Measurements from ENCODE around the gene ASMTL. TPM values are rescaled to one million over a fixed set of nuclear protein-coding genes. Genes with fewer than 3 reads are reported as not detected.

Gene ASMTL
- total RNA-seq, 1 donor from 2014 or later = 11.1 TPM

DNA sequence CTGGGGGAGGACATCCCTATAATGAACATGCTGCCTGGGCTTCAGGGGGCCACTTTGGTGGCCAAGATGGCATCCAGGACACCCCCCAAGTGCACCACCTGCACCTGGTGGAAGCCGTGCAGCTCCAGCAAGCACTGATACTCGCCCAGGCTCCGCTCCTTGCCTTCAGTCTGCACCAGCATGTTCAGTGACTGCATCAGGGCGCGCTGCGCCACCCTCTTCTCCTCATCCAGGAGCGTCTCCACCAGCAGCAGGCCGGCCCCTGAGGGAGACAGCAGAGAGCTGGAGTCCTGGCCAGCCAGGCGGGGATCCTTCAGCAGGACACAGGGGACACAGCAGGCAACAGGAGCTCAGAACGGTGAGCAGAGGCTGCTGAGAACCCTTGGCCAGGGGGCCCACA lies 49.5 kb downstream of the ASMTL start:
- DNase-seq = no peak

DNA sequence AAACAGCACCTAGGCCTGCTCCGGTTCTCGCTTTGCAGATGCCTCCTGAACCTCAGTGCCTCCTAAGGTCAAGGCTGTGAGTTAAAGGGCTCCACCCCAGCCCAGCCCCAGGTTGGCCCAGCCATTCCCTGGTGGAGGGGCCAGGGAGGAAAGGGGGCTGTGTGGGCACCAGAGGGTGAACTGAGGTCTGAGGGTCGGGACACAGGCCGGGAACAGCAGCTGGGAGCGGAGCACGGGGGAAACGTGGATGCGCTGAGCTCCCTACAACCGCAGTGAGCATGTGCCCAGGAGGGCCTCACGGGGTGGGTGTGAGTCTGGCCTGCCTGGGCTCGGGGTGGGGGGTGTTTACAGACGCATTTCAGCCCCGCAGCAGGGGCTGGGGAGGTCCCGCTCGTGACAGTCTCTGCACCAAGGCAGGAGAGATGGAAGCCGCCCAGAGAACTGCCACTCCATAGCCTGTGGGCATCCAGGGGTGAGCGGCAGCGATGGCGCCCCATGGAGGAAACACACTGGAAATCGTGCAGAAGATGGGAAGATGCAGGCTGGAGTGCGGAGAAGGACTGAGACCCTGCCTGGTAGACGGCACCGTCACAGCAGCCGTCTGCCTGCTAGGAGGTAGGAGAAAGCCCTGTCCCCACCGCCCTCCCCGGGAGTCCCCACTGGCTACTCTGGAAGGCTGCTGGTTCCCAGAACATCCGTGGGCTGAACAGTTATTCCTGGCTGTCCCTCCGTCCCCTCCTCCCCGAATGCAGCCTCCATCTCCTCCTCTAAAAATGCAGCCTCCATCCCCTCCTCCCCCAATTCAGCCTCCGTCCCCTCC lies 50.9 kb downstream of the ASMTL start:
- DNase-seq = no peak

DNA sequence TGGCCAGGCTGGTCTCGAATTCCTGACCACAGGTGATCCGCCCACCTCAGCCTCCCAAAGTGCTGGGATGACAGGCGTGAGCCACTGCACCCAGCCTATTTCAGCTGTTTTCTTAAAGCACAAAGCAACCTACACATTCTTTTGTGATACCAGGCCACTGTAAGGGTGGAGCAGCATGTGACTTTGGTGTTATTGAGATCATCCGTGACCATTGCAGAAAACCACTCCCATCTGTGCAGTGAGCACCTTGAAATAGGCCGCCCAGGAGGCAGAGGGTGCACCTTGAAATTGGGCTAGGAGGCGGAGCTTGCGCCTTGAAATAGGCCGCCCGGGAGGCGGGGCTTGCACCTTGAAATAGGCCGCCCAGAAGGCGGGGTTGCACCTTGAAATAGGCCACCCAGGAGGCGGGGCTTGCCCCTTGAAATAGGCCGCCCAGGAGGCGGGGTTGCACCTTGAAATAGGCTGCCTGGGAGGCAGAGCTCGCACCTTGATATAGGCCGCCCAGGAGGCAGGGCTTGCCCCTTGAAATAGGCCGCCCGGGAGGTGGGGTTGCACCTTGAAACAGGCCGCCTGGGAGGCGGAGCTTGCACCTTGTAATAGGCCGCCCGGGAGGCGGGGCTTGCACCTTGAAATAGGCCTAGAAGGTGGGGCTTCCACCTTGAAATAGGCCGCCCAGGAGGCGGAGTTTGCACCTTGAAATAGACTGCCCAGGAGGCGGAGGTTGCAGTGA lies 51.8 kb downstream of the ASMTL start:
- DNase-seq = no peak

DNA sequence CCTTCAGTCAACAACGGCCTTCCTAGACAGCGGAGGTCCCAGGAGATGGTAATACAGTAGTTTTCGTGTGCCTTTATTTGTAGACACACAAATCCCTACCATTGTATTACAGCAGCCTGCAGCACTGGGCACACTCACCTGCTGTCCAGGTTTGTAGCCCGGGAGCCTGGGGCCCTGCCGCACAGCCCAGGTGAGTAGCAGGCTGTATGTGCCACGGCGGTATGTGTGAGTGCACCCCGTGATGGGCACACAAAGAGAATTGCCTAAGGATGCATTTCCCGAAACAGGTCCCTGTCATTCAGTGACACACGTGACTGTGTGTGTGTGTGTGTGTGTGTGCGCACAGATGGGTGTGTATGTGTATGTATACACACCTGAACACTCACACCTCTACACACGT lies 52.7 kb downstream of the ASMTL start:
- DNase-seq = no peak

DNA sequence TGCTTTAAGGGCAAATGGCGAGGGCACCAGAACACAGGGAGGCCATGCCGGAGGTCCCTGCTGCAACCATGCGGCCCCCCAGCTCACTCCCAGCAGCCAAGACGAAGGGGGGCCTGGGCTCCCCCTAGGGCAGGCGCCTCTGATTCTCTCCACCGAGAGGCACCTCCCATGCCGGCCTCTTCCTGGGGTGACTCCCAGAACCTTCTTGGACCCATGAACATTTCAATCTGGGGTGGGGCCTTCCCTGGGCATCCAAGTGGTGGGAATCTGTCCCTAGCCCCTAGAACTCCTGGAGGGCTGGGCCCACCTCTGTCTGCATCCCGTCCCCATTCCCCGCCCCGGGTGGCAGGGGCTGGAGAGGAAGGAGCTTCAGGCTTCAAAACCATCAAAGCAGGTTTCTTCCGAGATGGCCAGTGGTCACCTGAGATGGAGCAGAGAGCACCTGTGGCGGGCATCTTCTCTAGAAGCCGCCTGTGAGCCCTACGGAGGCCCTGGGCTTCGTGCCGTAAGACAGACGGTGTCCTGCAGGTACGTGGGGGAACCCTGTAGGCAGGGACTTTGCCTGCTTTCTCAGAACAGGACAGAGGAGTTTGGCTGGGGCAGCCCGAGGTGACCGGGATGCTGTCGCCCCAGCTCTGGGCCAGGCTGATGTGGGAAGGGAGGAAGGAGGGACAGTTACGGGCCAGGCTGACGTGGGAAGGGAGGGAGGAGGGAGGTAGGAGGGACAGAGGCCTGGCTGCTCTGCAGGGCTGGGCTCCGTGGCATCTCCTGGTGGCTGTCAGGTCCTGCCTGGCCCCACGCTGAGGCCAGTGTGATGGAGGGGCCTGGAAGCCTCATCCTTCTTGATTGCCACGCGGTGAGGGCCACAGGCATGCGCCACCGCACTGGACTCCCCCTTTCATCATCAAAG lies 54.0 kb downstream of the ASMTL start:
- DNase-seq = no peak

DNA sequence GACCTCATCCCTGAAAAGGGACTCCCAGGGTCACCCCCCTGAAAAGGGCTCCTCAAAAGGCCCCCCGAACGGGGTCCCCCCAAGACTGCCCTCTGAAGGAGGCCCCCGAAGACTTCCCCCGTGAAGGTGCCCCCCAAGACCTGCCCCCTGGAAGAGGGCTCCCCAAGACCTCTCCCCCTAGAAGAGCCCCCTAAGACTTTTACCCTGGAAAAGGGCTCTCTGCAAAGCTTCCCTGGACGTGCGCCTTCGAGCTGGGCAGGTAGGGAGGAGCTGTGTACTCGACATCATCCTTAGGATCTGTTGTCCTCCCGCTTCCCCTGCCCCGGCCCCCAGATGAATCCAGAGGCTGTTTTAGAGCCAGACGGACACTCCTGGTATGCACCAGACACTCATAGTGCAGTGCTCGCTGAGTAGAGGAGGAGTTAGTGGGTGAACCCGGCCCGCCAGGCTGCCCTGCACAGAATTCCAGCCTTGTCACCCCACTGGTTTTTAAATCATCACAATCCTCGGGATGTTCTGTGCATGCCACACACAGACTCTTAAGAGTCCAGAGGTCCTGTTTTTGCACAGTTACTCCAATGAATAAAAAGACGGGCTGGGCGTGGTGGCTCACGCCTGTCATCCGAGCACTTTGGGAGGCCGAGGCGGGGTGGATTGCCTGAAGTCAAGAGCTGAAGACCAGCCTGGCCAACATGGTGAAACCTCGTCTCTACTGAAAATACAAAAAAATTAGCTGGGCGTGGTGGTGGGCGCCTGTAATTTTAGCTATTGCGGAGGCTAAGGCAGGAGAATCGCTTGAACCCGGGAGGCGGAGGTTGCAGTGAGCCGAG lies 55.1 kb downstream of the ASMTL start:
- no peak for DNase-seq

DNA sequence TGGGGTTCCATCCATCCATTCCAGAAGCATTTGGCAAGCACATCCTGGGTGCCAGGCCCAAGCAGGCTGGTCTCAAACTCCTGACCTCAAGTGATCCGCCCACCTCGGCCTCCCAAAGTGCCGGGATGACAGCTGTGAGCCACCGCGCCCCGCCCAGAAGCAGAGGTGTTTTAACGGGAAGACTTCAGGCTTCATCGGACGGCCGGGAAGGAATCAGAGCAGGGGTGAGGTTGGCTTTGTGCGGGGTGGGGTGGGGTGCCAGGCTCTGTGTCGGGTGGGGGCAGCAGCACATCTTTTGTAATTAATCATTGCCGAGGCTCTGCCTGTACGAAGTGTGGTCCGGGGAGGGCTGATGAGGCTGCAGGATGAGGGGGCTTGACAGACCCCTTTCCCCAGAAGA lies 55.7 kb downstream of the ASMTL start:
- no peak for DNase-seq

DNA sequence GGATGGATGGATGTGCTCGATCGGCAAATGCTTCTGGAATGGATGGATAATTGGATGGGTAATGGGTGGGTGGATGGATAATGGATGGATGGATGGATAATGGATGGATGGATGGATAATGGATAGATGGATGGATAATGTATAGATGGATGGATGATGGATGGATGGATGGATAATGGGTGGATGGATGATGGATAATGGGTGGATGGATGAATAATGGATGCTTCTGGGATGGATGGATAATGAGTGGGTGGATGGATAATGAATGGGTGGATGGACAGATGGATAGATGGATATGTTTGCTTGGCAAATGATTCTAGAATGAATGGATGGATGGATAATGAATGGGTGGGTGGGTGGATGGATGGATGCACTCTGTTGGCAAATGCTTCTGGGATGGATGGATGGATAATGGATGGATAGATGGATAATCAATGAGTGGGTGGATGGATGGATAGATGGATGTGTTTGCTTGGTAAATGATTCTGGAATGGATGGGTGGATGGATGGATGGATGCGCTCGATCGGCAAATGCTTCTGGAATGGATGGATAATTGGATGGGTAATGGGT lies 57.0 kb downstream of the ASMTL start:
- DNase-seq = no peak

DNA sequence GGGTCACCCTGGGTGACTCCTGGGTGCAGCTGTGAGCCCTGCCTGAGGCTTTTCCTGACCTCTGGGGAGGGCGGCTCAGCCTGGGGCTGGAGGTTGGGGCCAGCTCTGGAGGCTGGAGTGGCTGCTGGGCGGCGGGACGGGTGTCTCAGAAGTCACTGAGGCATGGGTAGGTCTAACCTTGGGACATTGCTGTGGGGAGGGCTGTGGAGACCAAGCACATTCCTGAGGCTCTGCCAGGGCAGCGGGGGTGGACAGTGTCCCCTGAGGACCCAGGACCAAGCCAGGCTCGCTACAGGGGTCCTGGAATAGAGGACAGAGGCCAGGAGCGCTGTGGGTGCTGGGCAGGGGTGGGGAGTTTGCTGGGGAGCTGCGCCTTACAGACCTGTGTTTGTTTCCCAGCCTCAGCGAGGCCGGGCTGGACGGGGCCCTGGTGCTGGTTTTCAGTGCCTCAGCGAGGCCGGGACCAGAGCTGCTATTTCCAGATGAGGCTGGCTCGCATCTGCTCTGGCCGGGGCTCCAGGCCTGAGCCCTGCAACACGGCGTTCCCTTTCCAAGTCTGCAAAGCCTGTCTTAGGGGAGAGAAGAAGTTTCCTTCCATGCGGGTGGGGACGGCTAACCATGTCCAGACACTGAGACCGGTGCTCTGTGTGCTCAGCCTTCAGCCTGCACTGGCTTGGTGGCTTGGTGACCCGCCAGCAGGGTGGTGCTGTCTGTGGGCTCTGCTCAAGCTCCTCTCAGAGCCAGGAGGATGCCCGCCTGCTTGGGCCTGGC lies 57.8 kb downstream of the ASMTL start:
- no peak for DNase-seq

DNA sequence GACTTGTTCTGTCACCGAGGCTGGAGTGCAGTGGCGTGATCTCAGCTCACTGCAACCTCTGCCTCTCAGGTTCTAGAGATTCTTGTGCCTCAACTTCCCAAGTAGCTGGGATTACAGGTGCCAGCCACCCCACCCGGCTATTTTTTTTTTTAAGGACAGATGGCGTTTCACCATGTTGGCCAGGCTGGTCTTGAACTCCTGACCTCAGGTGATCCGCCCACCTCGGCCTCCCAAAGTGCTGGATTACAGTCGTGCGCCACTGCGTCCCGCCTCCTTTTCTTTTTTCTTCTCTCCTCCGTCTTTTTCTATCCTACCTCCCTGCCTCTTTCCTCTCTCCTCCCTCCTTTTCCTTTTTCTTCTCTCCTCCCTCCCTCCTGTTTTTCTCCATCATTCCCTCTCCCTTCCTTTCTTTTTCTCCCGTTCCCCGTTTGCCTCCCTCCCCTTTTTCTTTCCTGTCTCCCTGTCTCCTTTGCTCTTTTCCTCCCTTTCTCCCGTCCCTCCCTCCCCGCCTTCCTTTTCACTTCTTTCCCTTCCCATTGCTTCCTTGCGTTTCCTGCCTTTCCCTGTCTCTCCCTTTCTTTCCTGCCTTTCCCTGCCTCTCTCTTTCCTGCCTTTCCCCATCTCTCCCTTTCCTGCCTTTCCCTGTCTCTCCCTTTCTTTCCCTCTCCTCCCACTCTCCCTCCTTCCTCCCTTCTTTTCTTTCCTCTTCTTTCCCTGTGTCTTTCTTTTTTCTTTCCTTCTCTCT lies 58.7 kb downstream of the ASMTL start:
- no peak for DNase-seq

DNA sequence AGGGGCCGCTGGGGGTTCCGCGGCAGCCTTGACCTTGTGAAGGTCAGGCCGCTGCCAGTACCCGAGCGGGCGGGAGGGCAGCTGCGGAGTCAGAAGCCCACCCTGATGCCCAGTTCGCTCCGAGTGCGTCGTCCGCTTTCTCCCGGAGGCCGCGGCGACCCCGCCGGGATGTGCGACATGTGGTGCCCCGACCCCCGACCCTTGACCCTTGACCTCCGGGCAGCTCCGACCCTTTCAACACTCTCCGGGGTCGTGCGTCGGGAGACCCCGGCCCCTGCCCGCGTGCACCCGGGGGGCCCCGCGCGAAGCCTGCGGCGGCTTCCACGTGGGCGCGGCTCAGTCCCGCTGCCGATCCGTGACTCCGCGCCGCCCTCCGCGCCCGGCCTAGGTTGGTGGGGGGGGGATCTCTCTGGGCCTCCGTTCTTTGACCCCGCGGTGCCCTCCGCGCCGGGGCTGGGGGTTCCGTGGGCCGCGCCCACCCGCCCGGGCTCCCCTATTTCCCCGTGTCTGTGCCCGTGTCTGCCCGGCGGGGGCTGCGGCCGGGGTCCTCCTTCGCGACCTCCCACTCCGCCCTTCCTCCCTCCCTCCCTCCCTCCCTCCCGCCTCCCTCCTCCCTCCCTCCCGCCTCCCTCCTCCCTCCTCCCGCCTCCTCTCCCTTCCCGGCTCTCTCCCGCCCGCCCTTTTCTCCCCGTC lies 60.2 kb downstream of the ASMTL start:
- no peak for DNase-seq

DNA sequence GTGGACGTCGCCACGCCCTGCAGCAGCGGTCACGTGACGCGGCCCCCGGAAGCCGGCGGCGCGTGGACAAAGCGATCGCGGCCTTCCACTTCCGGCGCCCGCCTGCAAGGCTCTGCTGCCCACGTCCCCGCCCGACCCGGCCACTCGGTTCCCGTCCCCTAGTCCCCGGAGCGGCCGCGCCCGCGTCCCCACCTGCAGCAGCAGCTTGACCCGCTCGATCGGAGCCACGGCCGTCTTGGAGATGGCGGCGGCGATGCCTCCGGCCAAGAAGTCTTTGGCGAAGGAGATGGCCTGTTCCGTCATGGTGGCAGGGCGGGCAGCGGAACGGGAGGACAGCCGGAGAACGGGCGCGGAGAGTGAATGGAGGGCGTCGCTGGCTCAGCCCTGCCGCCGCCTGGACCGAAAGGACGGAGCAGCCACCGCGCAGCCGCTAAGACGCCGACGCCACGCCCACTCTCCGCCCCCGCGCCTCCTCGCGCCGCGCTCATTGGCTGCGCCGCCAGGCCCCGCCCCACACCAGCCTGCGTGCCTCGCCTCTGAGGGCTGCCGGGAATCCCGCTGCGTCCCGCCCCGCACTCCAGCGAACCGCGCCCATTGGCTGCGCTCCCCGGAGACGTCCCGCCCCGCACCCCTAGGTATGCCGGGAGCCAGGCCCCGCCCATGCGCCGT lies 60.9 kb downstream of the ASMTL start, which contains the start of gene SLC25A6:
Gene SLC25A6, minus strand, starts transcription at position 407 of the 669 bp plus-strand sequence. Its CDS starts 104 bp downstream, at position 303.
- DNase-seq = no peak

DNA sequence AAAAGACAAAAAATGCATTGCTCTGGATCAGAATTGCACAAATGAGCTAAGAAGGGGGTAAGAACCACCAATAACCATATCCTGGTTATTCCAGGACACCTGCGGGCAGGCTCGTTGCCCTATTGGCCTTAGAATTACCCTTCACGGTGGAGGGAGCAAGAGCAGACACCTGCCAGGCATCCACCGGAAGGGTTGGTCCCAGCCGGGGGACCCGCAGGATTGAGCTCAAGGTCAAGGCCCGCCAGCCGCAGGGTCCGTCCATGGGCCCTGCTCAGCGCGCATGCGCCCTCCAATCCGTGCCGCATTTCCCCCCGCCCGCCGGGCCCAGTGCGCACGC lies 61.4 kb downstream of the ASMTL start:
- DNase-seq = no peak

DNA sequence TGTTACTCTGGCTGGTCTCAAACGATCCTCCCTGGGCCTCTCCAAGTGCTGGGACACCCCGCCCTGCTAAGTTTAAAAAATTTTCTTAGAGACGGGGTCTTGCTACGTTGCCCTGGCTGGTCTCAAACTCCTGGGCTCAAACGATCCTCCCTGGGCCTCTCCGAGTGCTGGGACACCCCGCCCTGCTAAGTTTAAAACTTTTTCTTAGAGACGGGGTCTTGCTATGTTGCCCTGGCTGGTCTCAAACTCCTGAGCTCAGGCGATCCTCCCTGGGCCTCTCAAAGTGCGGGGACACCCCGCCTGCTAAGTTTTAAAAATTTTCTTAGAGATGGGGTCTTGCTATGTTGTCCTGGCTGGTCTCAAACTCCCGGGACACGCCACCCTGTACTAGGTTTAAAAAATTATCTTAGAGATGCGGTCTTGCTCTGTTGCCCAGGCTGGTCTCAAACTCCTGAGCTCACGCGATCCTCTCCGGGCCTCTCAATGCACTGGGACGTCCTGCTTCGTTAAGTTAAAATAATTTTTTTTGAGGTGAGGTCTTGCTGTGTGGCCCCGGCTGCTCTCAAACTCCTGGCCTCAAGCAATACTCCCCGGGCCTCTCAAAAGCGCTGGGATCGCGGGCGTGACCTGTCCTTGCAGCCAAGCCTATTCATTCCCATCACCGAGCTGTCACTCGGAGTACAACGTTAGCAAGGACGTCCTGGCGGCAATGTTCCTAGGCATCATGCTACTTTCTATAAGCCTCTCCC lies 61.9 kb downstream of the ASMTL start:
- no peak for DNase-seq

DNA sequence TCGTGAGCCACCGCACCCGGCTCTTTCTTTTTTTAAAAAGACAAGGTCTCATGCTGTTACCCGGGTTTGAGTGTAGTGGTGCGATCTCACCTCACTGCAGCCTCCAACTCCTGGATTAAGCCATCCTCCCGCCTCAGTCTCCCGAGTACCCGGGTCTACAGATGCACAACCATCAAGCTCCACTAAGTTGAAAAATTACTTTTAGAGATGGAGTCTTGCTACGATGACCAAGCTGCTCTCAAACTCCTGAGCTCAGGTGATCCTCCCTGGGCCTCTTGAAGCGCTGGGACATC lies 62.8 kb downstream of the ASMTL start:
- DNase-seq = no peak

DNA sequence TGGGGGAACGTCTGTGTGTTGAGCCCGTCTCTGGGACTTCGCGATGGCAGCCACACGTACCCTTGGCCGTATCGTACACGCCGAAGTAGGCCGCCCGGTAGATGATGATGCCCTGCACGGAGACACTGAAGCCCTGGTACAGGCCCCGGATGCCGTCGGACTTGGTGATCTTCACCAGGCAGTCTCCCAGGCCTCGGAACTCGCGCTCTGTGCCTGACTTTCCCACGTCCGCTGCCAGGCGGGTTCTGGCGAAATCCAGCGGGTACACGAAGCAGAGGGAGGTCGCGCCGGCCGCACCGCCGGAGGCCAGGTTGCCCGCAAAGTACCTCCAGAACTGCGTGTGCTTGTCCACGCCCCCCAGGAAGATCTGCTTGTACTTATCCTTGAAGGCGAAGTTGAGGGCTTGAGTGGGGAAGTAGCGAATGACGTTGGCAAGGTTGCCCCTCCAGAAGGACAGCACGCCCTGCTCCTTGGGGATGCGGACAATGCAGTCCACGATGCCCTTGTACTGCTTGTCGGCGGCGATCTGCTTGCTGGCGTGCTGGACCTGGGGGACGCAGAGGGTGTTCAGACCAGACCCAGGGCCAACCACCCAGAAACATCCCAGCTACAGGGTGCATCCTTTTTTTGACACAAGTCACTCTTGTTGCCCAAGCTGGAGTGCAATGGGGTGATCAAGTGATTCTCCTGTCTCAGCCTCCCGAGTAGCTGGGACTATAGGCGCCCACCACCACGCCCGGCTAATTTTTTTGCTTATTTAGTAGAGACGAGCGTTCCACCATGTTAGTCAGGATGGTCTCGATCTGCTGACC lies 63.3 kb downstream of the ASMTL start:
- no peak for DNase-seq

DNA sequence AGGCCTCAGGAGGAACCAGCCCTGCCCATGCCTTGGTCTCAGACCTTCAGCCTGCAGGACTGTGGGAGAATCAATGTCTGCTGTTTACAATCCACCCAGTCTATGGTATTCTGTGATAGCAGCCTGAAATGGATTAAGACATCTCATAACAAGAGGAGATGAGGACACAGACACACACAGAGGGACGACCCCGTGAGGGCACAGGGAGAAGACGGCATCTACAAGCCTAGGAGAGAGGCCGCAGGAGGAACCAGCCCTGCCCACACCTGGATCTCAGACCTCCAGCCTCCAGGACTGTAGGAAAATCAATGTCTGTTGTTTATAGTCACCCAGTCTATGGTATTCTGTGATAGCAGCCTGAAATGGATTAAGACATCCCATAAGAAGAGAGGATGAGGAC lies 64.1 kb downstream of the ASMTL start:
- no peak for DNase-seq

Measured in occipital lobe (tissue), 2 donors.